NCI-H128 (cell line): ENCODE results near the gene LRRC25.

Experiments used
- DNase-seq: peaks from one replicate; lab custom pipeline; 2025; ENCODE audit not compliant: unreplicated experiment; lab: John Stamatoyannopoulos, UW

LRRC25 gene

DNA sequence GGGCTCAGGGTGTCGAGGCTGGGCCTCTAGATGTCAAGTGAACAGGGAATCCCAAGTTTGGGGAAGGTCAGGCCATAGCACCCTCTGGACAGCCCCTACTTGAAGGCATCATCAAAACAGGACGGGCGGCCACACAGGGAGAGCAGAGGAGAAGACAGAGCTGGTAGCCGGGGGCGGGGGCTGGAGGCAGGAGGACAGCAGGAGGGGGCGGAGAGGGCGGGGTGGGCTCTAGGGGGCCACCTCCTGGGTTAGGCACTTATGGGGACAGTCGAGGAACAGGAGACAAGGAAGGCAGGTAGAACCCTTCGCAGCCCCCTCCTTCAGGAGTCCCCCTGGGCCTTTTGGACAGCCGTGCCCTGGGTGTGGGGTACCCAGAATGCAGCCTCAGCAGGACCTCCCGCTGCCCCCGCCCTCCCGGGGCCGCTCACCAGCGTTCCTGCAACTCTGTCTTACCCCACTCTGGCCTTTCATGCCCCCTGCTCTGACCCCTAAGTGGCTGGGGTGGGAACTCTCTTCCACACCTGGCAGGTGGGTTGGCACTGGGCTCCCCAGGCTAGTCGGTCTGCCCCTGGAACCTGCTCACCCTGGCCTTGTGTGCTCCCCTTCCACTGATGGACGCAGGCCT, 27.6 kb upstream of the LRRC25 start:
- DNase-seq, result no peak

DNA sequence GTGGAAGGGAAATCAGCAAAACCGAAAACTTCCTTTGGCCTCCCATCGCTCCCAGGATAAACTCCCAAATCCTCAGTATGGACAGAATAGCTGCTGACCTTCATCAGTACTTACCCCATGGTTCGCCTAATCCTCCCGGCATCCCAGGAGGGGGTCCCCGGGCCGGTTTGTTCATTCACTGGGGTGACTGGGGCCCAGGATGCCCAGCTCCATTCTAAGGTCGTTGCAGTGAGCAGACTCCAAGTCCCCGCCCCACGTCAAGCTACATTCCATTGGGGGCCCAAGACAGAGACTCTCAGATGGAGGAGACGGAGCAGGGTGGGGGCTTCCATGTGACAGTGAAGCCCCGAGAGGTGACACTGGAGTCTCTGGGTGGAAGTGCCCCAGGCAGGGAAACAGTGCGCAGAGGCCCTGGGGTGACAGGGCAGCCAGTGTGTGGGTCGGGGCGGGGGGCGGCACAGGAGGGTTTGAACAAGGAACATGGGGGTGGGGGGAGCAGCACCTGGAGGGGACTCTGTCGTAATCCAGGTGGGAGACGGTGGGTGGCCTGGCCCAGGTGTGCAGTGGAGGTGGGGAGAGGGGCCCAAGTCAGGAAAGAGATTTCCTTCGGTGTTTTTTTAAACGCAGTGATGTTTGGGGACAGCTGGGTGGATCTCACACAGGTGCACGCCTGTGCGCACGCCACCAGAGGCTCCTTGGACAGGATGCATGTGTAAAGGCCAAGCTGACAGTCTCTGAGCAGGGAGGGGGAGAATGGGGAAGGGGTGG, 26.9 kb upstream of the LRRC25 start:
- no peak for DNase-seq

DNA sequence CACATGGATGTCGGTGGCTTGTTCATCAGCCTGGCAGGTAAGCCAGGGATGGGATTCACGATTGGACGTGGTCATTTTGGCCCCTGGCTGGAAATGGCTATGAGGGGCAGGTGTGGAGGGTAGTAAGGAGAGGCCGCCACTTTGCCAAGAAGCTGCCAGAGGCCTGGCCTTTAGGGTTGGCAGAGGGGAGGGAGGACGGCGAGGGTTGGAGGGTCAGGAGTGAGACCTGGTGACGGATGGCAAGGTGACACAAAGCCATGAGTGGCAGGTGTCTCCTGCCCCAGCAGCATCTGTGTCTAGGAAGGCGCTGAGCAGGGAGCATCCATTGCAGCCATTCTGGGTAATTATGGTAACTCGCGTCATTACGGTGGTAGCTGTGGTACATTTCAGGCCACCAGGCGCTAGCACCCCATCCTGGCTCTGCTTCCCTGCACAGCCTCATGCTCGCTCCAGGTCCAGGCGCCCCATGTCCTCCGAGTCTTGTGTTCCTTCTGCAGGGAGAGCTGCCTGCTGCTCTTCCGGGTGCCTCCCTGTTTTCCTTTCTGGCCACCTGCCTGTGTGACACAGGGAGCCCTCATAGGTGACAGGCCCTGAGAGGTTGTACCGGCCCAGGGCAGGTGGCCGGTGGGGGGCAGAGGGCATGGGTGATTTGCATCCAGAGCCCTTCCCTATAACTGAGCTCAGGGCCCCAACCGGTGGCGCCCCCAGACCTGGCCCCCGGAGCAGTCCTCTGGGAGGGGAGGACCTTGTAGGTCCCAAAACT, 26.0 kb upstream of the LRRC25 start:
- no peak for DNase-seq

DNA sequence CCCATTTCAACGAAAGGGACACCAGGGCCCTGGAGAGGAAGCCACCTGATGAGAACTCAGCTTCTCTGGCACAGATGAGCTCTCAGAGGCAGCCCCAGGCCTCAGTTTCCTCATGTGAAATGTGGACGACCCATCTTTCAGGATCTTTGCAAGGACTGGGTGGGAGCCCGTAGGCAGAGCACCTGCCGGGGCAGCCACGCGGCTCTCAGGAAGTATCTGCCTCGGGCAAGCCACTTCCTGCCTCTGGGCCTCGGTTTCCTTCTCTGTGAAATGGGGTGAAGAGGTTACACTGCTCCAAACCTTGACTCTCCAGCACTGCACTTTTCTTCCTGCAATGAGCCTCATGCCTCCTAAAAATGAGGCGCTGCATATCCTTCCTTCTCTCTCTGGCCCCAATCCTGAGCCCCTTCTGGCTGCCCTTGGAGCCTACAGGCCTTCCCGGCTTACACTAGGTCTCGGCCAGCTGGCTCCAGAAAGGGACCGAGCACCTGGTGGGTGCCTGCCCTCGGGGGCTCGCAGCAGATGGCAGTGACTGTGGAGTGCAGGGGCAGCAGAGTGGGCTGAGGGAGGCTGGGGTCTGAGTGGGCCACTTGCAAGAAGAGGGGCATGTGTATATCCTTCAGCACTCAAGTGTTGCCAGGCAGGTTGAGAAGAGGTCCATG, 25.2 kb upstream of the LRRC25 start:
- DNase-seq, result no peak

DNA sequence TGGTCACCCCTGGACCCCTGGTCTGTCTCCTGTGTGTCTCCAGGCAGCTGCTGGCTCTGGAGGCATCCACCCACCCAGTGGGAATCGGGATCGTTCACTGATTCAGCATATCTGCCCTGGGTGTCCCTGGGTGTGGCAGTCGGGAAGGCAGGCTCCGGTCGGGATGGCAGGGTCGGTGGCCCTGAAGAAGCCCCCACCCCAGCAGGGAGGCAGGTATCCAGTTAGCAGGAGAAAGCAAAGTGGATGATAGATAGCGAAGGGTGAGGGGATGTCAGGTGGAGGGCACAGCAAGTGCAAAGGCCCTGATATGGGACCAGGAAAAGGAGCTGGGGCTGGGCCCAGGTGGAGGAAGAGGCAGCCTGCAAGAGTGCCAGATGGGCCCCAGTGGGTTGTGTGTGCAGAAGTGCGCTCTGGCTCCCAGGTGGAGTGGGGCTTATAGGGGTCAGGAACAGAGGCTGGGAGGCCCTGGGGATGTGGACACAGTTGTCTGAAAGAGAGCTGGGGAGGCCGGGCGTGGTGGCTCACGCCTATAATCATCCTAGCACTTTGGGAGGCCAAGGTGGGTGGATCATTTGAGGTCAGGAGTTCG, 24.0 kb upstream of the LRRC25 start:
- DNase-seq, result no peak

DNA sequence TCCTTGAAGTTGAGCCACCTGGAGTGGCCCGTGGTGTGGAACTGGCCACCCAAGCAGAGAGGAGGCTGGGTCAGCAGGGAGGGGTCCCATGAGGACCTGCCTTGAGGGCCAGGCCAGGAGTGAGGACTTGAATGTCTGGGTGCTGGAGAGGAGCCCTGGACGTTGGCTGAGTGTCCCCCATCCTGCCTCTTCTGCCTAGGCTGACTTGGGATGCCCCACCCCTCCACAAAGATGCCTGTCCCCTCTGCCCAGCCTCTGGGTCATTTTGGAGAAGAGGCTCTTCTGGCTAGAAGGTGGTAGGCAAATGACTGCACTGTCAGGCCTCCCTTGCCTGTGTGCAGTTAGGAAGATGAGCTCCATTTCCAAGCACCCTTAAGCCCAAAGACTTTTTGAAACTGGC, 23.5 kb upstream of the LRRC25 start:
- DNase-seq, result no peak

DNA sequence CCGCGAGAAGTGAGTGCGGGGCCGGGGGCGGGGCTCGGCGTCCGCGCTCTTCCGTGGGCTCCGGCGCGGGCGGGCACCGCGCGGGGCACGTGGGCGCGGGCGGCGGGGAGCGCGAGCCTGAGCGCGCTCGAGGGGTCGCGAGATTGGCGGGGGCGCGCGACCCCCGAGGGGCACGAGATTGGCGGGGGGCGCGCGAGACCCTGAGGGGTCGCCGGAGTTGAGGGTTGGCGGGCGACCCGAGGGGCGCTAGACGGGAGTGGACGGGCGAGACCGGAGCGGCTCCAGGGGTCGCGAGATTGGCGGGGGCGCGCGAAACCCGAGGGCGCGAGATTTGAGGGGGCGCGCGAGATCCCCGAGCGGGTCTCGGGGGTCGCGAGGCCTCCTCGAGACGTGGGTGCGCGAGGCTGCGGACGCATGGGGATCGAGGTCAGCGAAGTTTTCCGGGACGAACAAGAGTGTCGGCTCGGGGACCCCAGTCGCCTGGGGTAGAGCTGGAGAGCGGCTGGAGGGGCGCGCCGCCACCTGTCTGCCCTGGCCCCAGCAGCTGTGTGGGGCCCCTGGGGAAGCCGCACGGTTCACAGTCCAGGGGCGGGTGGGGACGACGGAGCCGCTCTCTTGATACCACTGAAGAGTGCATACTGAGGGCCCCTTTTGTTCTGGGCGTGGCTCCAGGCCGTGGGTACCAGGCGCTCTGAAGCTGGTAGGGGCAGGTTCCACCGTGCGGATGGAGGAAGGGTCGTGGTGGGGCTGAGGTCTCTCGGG, 22.5 kb upstream of the LRRC25 start:
- DNase-seq, result no peak

DNA sequence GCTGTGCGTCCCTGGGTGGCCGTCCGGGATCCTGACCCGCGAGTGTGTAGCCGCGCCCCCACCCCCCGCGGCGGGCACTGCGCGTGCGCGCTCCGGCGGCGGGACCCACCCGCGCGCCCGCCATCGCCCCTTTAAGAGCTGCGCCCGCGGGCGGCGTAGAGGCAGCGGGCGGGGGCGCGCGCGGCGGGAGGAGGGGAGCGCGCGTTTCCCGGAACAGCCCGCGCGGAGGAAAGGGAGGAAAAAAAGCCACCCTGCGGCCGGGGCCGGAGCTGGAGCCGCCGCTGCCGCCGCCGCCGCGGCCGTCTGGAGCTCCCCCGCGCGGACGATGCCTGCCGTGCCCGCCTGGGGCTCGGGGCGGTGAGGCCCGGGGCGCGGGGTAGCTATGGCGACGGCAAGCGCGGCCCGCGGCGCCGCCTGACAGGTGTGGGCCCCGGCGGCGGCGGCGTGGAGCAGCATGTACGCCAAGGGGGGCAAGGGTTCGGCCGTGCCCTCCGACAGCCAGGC, 21.8 kb upstream of the LRRC25 start, which contains the start of gene SSBP4:
SSBP4 (plus strand) TSS at position 204 of the 504 bp plus-strand sequence; CDS start at position 455, 251 bp downstream.
- no peak for DNase-seq

DNA sequence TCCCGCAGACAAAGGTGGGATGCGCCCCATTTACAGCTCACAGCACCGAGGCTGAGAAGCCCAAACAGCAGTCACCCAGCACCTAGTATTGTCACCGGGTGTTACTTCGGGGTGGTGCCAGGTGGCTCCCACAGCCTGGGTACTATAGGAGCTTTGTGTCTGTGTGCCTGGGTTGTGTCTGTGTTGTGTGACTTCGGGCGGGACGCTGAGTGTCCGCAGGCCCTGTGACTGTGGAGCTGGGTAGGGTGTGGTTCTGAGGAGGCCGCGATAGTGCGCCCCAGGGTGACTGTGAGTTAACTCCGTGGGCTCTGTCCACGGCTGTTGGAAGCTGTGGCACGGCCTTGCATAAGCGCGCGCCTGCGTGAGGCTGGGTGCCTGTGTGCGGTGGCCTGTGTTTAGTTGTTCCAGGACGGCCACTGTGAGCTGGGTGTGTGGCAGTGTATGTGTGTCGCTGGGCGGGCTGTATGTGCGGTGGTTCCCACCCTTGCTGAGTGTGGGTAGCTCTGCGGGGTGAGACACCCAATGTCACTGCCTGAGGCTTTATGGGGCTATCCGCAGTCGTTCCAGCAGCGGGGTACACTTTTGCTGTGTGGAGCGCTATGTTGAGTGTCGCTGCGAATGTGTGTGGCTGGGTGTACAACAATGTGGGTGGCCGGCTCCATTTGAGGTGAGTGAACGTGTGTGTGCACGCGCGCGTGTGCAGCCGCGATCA, 21.2 kb upstream of the LRRC25 start:
- no peak for DNase-seq

DNA sequence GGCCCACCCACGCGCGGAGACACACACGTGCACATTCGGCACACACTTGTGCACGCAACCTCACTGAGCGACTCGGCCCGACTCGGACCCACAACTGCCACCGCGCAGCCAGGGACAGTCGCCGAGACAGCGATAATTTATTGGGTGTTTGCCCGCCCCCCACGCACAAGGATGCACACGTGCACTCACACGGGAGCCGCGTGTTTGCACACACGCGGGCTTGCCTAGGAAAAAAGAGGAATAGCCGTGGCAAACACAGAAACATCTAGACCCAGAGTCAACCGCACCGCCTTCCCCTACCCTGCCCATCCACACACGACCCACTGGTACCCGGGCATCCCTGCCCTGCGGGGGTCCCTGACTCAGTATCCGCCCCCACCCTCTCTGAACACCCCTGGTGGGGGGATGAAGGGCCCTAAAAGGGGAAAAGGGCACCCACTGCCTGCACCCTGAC, 20.6 kb upstream of the LRRC25 start:
- no peak for DNase-seq

DNA sequence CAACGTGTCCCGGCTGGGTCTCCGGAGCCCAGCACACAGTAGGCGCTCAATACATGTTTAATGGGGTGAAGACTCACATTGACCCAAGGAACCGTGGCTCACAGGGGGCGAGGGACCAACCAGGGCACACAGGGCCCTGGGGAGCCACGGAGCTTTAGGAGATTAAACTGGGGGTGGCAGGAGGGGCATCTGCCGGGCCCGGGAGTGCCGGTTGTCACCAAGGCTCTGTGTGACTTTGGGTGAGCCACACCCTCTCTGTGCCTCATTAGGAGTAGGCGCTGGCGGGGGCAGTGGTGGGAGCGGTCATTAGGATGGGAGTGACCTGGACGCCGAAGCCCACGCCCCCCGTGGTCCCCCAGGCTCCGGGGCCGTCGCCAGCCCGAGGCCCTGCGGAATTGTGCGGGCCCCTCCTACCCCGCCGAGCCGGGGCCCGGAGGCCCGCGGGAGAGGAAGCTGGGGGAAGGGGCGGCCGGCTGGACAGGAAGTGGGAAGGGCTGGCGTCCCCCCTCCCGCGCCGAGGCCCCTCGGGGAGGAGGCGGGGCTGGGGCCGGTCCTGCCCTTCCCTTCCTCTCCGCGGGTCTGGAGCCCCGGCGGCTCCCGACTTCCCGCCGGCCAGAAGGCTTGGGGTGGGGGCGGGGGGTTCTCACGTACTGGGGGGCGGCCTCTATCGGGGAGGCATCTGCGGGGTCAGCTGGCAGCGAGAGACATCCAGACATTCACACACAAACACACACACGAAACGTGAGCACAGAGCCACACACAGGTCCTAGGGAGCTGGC, 20.0 kb upstream of the LRRC25 start:
- no peak for DNase-seq

DNA sequence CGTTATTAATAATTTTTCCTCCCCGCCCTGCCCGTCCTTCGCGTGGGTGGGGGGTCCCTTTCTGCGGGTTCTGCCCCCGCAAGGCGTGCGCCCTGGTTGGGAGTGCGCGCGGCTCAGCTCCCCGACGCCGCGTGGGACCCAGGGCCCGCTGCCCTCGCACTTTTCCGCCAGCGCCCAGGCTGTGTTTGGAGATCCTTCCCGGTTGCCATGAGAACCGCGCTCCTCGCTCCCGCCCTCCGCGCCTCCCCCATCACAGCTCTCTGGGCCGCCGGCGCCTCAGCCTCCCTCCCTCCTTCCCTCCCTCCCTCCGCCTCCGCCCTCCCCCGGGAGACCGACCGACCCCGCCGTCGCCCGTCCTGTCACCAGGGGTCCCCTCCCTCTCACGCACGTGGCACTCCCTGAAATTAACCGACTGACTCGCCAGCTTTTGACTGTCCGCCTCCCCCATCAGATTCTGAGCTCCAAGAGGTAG, 19.4 kb upstream of the LRRC25 start:
- DNase-seq, result no peak

DNA sequence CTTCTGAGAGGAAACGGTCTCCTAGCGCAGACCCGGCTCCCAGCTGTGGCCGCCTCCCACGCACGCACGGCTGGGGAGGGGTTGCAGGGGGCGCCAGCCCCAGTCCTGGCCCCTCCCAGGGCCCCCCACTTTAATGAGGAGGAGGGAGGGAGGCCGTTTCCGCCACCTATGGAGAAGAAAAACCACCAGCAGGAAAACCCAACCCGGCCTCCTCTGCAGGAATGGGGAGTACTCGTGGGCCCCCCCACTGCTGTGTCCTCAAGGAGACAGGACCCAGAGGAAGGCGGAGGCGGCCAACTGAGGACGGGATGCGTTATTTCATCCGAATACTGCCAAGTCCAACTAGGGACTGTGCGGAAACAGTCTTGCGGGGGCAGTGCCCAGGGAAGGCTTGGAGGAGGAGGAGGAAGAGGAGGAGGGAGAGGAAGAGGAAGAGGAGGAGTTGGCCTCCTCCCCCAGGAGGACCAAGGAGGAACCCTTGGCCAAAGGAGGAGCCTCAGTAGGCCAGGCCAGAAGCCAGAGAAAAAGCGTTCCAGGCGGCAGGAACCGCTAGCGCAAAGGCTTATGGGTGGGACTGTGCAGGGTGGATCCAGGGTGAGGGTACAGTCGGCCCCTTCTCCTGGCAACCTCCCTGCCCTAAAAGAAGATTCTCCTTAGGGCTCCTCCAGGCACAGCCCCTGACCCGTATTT, 17.9 kb upstream of the LRRC25 start:
- no peak for DNase-seq

DNA sequence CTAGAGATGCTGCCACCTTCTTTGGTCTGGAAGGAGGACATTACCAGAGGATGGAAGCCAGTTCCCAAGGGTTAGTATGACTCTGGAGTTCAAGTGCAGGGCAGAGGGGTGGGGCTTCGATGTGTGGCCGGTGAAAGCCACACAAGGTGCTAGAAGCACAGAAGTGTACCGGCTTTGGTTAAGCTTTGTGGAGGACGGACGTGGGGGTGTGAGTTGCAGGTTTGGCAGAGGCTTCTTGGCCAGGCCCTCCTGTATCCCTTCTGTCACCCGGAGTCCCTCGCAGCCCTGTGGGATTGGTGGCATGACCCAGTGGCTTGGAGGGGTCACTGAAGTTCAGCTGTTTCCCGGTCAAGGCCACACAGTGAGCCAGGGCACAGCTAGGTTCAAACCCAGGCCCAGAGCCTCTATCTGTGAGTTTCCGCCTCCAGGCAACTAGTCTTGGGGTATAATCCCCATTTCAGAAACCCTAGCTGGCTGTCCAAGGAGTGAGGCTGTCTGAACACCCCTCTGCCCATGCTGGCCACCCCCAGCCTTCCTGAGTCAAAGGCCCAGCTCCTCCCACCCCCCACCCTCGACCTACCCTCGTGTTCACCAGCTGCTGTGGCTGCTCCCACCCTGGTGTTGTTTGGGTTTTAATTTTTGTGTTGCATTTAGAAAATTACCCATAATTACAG, 17.2 kb upstream of the LRRC25 start:
- no peak for DNase-seq

DNA sequence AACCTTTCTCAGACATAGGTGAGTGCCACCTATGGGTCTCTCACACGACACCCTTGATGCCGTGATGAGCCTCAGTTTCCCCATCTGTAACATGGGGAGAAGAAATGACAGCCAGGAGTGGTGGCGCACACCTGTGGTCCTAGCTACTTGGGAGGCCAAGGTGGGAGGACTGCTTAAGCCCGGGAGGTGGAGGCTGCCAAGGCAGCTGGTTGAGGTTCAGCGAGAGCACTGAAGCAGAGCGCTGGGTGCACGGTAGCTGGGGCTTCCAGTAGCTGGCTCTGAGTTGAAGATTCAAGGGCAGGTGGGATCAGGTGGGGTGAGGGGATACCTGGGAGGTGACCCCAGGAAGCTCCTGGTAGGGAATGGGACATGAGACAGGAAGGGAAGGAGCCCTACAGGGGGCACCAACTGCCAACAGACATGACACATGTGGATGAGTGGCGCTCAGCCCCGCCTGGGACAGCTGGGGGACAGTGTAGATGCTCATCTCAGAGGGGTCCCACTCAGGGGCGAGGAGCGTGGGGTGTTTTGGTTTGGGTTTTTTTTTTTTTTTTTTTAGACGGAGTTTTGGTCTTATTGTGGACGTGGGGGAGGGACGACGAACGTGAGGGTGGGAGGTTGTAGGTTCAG, 15.3 kb upstream of the LRRC25 start:
- DNase-seq, result no peak

DNA sequence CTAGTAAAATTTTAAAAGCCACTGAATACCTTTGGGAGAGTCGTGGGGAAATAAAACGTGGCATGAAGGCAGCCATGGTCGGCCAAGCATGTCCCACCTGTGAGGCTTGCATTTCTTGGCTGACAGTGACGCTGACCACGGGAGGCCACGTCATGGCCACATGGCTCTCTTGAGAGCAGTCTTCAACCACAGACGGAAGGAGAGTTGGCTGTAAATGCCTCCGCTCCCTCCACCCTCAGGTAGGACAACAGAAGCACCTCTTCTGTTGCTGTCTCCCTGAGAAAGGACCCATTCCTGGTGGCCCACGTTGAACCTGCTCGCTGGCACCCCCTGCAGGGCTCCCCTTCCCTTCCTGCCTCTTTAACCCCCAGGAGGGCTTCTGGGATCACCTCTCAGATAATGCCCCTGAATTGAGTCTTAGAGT, 10.6 kb upstream of the LRRC25 start:
- no peak for DNase-seq

DNA sequence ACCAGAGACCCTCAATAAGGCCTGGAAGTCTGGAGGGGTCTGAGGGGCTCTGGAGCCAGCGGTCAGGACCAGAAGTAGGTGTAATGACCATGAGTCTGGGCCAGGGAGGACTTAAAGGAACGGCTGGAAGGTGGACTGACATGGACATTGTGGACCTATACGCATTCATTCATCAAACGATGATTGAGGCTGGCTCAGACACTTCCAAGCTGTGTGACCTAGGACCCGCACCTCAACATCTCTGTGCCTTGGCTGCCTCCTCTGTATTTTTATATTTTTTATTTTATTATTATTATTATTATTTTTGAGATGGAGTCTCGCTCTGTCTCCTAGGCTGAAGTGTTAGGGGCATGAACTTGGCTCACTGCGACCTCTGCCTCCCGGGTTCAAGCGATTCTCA, 9.3 kb upstream of the LRRC25 start:
- DNase-seq, result no peak
